H1 (cell line): Measurements from ENCODE around the gene RABEP2. TPM values are rescaled to one million over a fixed set of nuclear protein-coding genes. Genes with fewer than 3 reads are reported as not detected.

ENCODE experiments used
- MAX ChIP-seq: IDR thresholded peaks from 2 replicates; pipeline ENCODE4 v1.6.1; 2012; ENCODE audit warnings: inconsistent platforms
- polyA plus RNA-seq, 7 experiments: library from polyadenylated mRNA; depleted of rRNA in 3 of 7; stranded (reverse) in 5 of 7; unstranded in 2 of 7; fragments of >200 nt in 5 of 7; fragments of 200-250 nt in 2 of 7; gene quantifications; 1 replicate in 5 of 7; 2 replicates in 1 of 7; 4 replicates in 1 of 7; pipeline versions ENCODE4 v1.2.1 to v1.2.3, GENCODE V29; 2011 to 2013; ENCODE audit warnings: missing spikeins in 2 of 7, mixed read lengths in 2 of 7
- small RNA-seq: library from polyadenylated mRNA; stranded (forward); fragments of <200 nt; extraction: miRNeasy Mini kit (QIAGEN cat#:217004); gene quantifications from one replicate; pipeline ENCODE3, GENCODE V24; 2013; ENCODE audit not compliant: insufficient read depth
- total RNA-seq: library from RNA; stranded (reverse); fragmentation: NEBNext Ultra II Directional; extraction: Animal tissue kit (Norgen Biotek cat#: 25700); gene quantifications from 2 replicates; pipeline ENCODE4 v1.2.1, GENCODE V29; 2021

The RABEP2 gene
- total and polyA plus RNA-seq, 2 of the 8 experiments (the other 6 are each of a cell fraction or from before 2014, with no cell fraction given) = 10.4 to 14.9 TPM

DNA sequence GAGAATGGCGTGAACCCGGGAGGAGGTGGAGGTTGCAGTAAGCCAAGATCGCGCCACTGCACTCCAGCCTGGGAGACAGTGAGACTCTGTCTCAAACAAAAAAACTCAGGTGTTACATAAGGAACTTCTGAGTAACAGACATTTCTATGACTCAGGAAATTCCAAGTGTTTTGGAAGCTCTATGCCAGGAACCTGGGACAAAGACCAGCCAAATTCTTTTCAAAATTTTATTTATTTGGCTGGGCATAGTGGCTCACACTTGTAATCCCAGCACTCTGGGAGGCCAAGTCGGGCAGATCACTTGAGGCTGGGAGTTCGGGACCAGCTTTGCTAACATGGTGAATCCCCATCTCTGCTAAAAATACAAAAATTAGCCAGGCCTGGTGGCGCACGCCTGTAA lies 66.6 kb downstream of the RABEP2 start (continued):
- no peak for TF ChIP-seq MAX

Small RNA genes lying within 50 kb of the gene (small RNA-seq; reads per million reads assigned to genes)
- not detected for gene RF00416

Other genes with a start within 250 kb of the RABEP2 start
- gene EIF3C, start 213.8 kb downstream of the RABEP2 start, total RNA-seq = 1,250 and 1,276 TPM in 2 replicates
- gene EIF3C, start 213.8 kb downstream of the RABEP2 start, polyA plus RNA-seq (2011; rRNA removed) = 672 and 1,053 TPM in 2 replicates
- gene NPIPB9, start 173.5 kb downstream of the RABEP2 start, total RNA-seq = 0.96 and 2.4 TPM in 2 replicates
- 0.41 and 0.42 TPM in 2 replicates for gene NPIPB9, start 173.5 kb downstream of the RABEP2 start, polyA plus RNA-seq (2011; rRNA removed)
- 218 and 227 TPM in 2 replicates for gene ATXN2L, start 102.2 kb downstream of the RABEP2 start, total RNA-seq
- 79.1 and 131 TPM in 2 replicates for gene ATXN2L, start 102.2 kb downstream of the RABEP2 start, polyA plus RNA-seq (2011; rRNA removed)
- gene TUFM, start 78.9 kb downstream of the RABEP2 start, total RNA-seq = 243 and 249 TPM in 2 replicates
- gene TUFM, start 78.9 kb downstream of the RABEP2 start, polyA plus RNA-seq (2011; rRNA removed) = 216 and 283 TPM in 2 replicates
- 38.5 and 39.7 TPM in 2 replicates for gene SH2B1, start 61.4 kb downstream of the RABEP2 start, total RNA-seq
- 32.0 and 57.5 TPM in 2 replicates for gene SH2B1, start 61.4 kb downstream of the RABEP2 start, polyA plus RNA-seq (2011; rRNA removed)
- gene ATP2A1, start 46.8 kb downstream of the RABEP2 start, total RNA-seq = 2.4 and 3.0 TPM in 2 replicates
- 1.7 and 3.1 TPM in 2 replicates for gene ATP2A1, start 46.8 kb downstream of the RABEP2 start, polyA plus RNA-seq (2011; rRNA removed)
- 0.21 and 0.65 TPM in 2 replicates for gene CD19, start 6.7 kb upstream of the RABEP2 start, total RNA-seq
- gene CD19, start 6.7 kb upstream of the RABEP2 start, polyA plus RNA-seq (2011; rRNA removed) = 0.57 and 2.3 TPM in 2 replicates
- gene NFATC2IP, start 25.7 kb upstream of the RABEP2 start, total RNA-seq = 54.4 and 56.0 TPM in 2 replicates
- 71.5 and 73.3 TPM in 2 replicates for gene NFATC2IP, start 25.7 kb upstream of the RABEP2 start, polyA plus RNA-seq (2011; rRNA removed)
- 48.8 and 49.7 TPM in 2 replicates for gene SPNS1, start 49.5 kb upstream of the RABEP2 start, total RNA-seq
- gene SPNS1, start 49.5 kb upstream of the RABEP2 start, polyA plus RNA-seq (2011; rRNA removed) = 66.9 and 124 TPM in 2 replicates
- gene LAT, start 59.8 kb upstream of the RABEP2 start, total RNA-seq = 2.7 and 3.0 TPM in 2 replicates
- 3.4 and 6.9 TPM in 2 replicates for gene LAT, start 59.8 kb upstream of the RABEP2 start, polyA plus RNA-seq (2011; rRNA removed)